OCI-LY7 (cell line): ENCODE measurements around the gene TXNRD1.

Experiments
- CTCF ChIP-seq: fragments of 200-600 bp; sonication (generic); conservative IDR thresholded peaks from 2 replicates; pipeline ENCODE4 v1.5.1; 2014; ENCODE audit warnings: mild to moderate bottlenecking, antibody characterized with exemption, low read length, moderate library complexity, mixed read lengths
- EZH2phosphoT487 ChIP-seq: fragments of 200-600 bp; sonication (generic); IDR thresholded peaks from 2 replicates; pipeline ENCODE4 v1.6.1; 2018; ENCODE audit warnings: low read depth, borderline replicate concordance, mild to moderate bottlenecking, mixed run types, antibody characterized with exemption, low read length, moderate library complexity, mixed read lengths

GRCh38 chr12:104226672-104227071 is 11.1 kb downstream of the TXNRD1 start:
- TF ChIP-seq CTCF, result no peak
- no peak for TF ChIP-seq EZH2phosphoT487
